ENCODE results near the gene PHF1.

Gene PHF1

GRCh38 chr6:33454009-33454946 lies 43.5 kb downstream of the PHF1 start, which contains the start of gene ZBTB9:
Gene ZBTB9 (plus strand): TSS chr6:33454576. CDS start chr6:33455101, 525 bp downstream.
- peak; percentile 91 to 92 for DNase-seq (ENCODE audit: low read depth in 2 of 2)

GRCh38 chr6:33455051-33455450 lies 44.2 kb downstream of the PHF1 start:
- no peak for DNase-seq (ENCODE audit: low read depth in 2 of 2)

- DNase-seq (ENCODE audit: low read depth in 2 of 2), result no peak
Measured at GRCh38 chr6:33456156-33456555, 45.3 kb downstream of the PHF1 start.

- no peak for DNase-seq (ENCODE audit: low read depth in 2 of 2)
Measured at GRCh38 chr6:33458676-33459075, 47.9 kb downstream of the PHF1 start.

GRCh38 chr6:33459226-33459625 lies 48.4 kb downstream of the PHF1 start:
- DNase-seq (ENCODE audit: low read depth in 2 of 2), result no peak

All from stimulated activated CD8-positive, alpha-beta memory T cell treated with anti-CD3 and anti-CD28 coated beads, Interleukin-7, amount 100 ng/mL, for 4 hours (primary cell).